Parathyroid adenoma (tissue), 2 donors: ENCODE results near the gene CD28.

Experiments
- H2AFZ ChIP-seq: fragments of 300-600 bp; sonication (generic); one replicate; pipeline ENCODE4 v1.7.0; 2017; ENCODE audit warnings: antibody characterized with exemption, mild to moderate bottlenecking
- H3K27ac ChIP-seq: fragments of 300-600 bp; sonication (generic); one replicate; pipeline ENCODE4 v1.7.0; 2017
- H3K27me3 ChIP-seq: fragments of 300-600 bp; sonication (generic); one replicate; pipeline ENCODE4 v1.7.0; 2017; ENCODE audit warnings: low read length; ENCODE audit not compliant: control insufficient read depth, insufficient read depth
- H3K36me3 ChIP-seq: fragments of 300-600 bp; sonication (generic); one replicate; pipeline ENCODE4 v1.7.0; 2017; ENCODE audit warnings: low read length; ENCODE audit not compliant: control insufficient read depth, insufficient read depth
- H3K4me1 ChIP-seq: fragments of 300-600 bp; sonication (generic); one replicate; pipeline ENCODE4 v1.7.0; 2017; ENCODE audit warnings: control low read depth
- H3K4me2 ChIP-seq: fragments of 300-600 bp; sonication (generic); one replicate; pipeline ENCODE4 v1.7.0; 2017; ENCODE audit warnings: low read length
- H3K4me3 ChIP-seq: fragments of 300-600 bp; sonication (generic); one replicate; pipeline ENCODE4 v1.7.0; 2017; ENCODE audit warnings: low read depth, low read length
- H3K79me2 ChIP-seq: fragments of 300-600 bp; sonication (generic); one replicate; pipeline ENCODE4 v1.7.0; 2017; ENCODE audit warnings: control low read depth
- H3K9ac ChIP-seq: fragments of 300-600 bp; sonication (generic); one replicate; pipeline ENCODE4 v1.7.0; 2017; ENCODE audit warnings: mild to moderate bottlenecking
- H3K9me3 ChIP-seq: fragments of 300-600 bp; sonication (generic); one replicate; pipeline ENCODE4 v1.7.0; 2017; ENCODE audit warnings: low read length; ENCODE audit not compliant: control insufficient read depth
- CTCF ChIP-seq: fragments of 300-600 bp; sonication (generic); IDR thresholded peaks from one replicate; pipeline ENCODE4 v1.7.0; 2017; ENCODE audit warnings: antibody characterized with exemption, mild to moderate bottlenecking
- donor health status: primary hyperparathyroidism.

The CD28 gene

GRCh38 chr2:203662487-203662886, 44.0 kb upstream of the CD28 start:
- Histone ChIP-seq H3K27ac (no peak overlapping the region), H3K4me2 (no peak overlapping the region), H3K79me2 (no peaks in the 10 kb centered on the region), H3K4me1 (no peaks in the 10 kb centered on the region), H3K36me3 (no peaks in the 10 kb centered on the region), H2AFZ (peak overlapping the region; percentile 3), H3K4me3 (no peak overlapping the region), H3K9me3 (no peaks in the 10 kb centered on the region), H3K27me3 (no peaks in the 10 kb centered on the region), H3K9ac (no peak overlapping the region)
- no peak for TF ChIP-seq CTCF

- no peaks in the 10 kb centered on the region for H3K4me1 ChIP-seq
- no peaks in the 10 kb centered on the region for H3K36me3 ChIP-seq
- H3K4me3 ChIP-seq = no peak overlapping the region
- TF ChIP-seq CTCF = no peak
- H3K4me2 ChIP-seq = no peak overlapping the region
- H3K27ac ChIP-seq = no peak overlapping the region
- no peak overlapping the region for H2AFZ ChIP-seq
- H3K27me3 ChIP-seq = no peaks in the 10 kb centered on the region
- H3K79me2 ChIP-seq = no peaks in the 10 kb centered on the region
- no peaks in the 10 kb centered on the region for H3K9me3 ChIP-seq
- H3K9ac ChIP-seq = no peak overlapping the region
Observed at GRCh38 chr2:203662951-203663350, 43.5 kb upstream of the CD28 start.

GRCh38 chr2:203664029-203664755, 42.2 kb upstream of the CD28 start:
- no peak for TF ChIP-seq CTCF
- H3K4me3 ChIP-seq = no peak overlapping the region
- H3K36me3 ChIP-seq = no peaks in the 10 kb centered on the region
- H3K9me3 ChIP-seq = no peaks in the 10 kb centered on the region
- no peaks in the 10 kb centered on the region for H3K27me3 ChIP-seq
- no peaks in the 10 kb centered on the region for H3K4me1 ChIP-seq
- H3K79me2 ChIP-seq = no peaks in the 10 kb centered on the region
- no peak overlapping the region for H3K9ac ChIP-seq
- H3K27ac ChIP-seq = no peak overlapping the region
- H3K4me2 ChIP-seq = no peak overlapping the region
- no peak overlapping the region for H2AFZ ChIP-seq

- Histone ChIP-seq H3K27me3 (no peaks in the 10 kb centered on the region), H2AFZ (no peak overlapping the region), H3K36me3 (no peaks in the 10 kb centered on the region), H3K4me2 (no peak overlapping the region), H3K4me3 (no peak overlapping the region), H3K9me3 (no peaks in the 10 kb centered on the region), H3K9ac (no peak overlapping the region), H3K79me2 (no peaks in the 10 kb centered on the region), H3K4me1 (no peaks in the 10 kb centered on the region), H3K27ac (no peak overlapping the region)
- TF ChIP-seq CTCF = no peak
Observed at GRCh38 chr2:203667838-203668237, 38.6 kb upstream of the CD28 start.

- Histone ChIP-seq H3K4me1 (no peaks in the 10 kb centered on the region), H3K36me3 (no peaks in the 10 kb centered on the region), H2AFZ (no peak overlapping the region), H3K9me3 (no peaks in the 10 kb centered on the region), H3K27me3 (no peaks in the 10 kb centered on the region), H3K4me3 (no peak overlapping the region), H3K79me2 (no peaks in the 10 kb centered on the region), H3K9ac (no peak overlapping the region), H3K4me2 (no peak overlapping the region), H3K27ac (no peak overlapping the region)
- no peak for TF ChIP-seq CTCF
Observed at GRCh38 chr2:203669820-203670219, 36.6 kb upstream of the CD28 start.
